NCI-H69 (cell line): ENCODE results near the gene RAP1GAP2.

Experiments used
- DNase-seq: peaks from one replicate; lab custom pipeline; 2025; lab: John Stamatoyannopoulos, UW

The RAP1GAP2 gene

DNA sequence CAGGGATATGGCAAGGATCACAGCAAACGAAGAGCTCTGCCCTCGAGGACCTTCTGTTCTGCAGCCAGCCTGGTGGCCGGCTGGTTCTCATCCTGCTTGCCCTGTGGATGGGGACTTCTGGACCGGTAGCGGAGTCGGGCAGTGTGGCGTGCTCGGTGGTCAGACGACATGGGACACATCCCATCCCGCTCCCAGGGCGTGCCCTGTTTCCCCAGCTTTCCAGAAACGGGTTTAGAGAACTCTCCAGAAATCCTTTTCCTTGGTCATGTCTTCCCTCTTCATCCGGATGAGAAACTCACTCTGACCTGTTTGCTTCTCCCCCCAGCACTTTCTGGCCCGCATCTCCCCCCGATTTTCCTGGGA lies 151.3 kb downstream of the RAP1GAP2 start:
- no peak for DNase-seq

DNA sequence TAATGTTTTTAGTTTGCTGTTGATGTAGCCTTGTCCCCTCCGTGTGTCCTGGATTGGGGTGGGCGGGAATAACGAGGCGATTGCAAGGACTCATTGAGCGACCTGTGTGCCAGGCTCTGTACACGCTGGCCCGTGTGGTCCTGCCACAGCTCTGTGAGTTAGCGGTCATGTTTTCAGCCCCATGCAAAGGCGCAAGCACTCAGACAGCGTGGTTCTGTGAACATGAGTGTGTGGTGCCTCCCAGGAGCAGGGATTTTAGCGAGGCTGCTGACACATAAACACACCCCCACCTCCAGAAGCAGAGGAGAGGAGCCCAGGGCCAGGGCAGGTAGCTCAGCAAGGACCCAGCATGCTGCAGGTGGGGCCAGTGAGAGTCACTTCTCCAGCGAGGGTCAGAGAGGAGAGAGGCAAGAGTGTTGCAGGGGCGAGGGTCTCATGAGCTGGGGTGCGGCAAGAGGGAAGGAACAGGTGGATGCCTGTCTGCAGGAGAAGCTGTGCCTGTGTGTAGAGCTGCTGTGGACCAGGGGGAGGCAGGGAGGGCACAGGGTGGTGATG lies 151.8 kb downstream of the RAP1GAP2 start:
- no peak for DNase-seq

DNA sequence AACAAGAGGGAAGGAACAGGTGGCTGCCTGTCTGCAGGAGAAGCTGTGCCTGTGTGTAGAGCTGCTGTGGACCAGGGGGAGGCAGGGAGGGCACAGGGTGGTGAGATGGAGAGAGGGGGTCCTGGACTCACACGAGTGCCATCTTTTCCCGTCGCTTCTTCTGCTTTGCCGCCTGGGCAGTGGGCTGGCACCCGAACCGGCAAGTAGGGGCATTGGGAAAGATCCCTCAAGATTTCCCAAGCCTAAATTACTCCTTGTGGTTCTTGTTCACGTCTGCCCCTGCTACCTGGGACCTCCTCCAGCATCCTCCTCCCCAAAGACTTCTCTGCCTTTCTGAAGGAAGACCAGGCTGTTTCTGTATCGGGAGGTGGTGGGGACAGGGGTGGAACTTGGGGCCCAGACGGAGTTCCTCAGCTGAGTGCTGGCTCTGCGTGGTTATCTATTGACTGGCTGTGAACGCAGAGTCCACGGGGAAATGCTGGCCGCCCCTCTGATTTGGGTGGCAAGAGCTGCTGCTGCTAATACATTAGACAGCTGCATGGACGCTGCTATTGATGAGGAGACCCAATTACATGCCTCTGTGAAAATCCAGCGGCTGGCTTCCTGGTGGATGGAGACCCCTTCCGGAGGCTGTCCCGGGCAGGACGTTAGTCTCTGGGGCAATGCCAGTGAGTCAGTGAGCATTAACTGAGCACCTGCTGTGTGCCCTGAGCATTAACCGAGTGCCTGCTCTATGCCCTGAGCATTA lies 152.7 kb downstream of the RAP1GAP2 start:
- no peak for DNase-seq

DNA sequence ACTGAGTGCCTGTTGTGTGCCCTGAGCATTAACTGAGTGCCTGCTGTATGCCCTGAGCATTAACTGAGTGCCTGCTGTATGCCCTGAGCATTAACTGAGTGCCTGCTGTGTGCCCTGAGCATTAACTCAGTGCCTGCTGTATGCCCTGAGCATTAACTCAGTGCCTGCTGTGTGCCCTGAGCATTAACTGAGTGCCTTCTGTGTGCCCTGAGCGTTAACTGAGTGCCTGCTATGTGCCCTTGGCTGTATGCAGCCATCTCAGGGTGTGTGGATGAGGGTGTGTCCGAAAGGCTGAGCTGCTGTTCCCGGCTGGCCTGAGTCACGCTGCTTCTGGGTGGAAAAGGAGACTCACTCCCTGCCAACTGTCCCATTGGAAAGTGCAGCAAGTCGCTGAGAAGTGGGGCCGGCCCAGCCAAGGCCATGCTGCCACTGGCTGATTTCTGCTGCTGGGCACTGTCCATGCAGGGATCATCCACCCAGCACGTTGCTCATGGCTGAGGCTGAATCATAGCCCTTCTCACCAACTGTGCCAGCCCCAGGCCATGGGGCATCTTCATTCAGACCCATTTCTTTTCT lies 153.3 kb downstream of the RAP1GAP2 start:
- no peak for DNase-seq

DNA sequence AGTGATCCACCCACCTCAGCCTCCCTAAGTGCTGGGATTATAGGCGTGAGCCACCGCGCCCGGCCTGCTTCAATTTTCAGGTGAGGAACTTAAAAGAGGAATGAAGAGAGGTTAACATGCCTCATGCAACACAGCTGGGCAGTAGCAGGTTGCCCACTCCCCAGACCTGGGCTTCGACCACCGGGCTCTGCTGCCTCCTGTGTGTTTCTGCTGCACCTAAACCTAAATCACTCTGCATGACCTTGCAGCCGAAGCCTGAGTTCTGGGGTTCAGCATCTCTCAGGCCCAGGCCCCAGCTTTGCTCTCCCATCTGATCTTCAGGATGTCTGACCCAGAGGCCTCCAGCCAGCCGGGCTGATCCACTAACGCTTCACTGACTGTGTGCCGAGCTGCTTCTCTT lies 154.6 kb downstream of the RAP1GAP2 start:
- no peak for DNase-seq

DNA sequence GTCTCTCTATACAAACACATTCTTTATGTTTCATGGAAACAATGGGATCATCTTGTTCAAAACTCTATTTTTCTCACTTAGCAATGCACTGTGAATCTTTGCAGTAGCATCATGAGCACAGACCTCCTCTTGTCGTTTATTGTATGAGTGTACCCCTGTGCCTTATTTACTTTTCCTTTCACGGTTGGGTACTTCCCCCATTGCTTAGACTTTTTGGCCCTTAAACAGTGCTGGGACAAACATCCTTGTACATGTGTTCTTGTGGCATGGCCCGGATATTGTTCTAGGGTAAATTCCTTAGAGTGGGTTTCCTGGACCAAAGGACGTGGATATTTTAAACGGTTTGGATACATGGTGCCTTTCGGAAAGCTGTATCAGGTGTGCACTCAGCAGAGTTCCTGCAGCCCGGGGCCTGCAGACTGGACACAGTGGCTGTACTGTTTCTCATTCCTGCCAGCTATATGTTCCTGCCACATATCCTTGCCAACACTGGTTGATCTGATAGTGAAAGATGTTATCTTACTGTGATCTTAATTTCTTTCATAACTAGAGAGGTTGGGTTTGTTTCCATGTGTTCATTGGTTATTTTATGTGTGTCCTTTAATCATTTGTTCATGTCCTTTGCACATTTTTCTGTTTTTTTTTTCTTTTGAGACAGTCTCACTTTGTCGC lies 156.1 kb downstream of the RAP1GAP2 start:
- DNase-seq, result no peak

DNA sequence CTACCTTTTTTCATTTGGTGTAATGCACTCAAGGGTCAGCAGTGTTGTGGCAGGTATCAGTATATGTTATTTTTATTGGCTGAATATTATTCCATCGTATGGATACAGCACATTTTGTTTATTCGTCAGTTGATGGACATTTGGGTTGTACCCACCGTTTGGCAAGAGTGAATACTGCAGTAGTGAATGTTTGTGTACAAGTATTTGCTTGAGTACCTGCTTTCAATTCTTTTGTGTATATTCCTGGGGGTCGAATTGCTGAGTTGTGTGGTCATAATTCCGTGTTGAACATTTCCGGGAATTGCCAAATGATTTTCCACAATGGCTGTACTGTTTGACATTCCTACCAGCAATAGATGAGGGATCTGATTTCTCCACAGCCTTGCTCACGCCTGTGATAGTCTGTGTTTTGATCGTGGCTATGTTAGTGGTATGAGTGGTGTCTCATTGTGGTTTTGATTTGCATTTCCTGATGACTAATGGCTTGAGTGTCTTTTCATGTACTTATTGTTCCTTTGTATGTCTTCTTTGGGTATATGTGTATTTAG lies 158.7 kb downstream of the RAP1GAP2 start:
- no peak for DNase-seq

DNA sequence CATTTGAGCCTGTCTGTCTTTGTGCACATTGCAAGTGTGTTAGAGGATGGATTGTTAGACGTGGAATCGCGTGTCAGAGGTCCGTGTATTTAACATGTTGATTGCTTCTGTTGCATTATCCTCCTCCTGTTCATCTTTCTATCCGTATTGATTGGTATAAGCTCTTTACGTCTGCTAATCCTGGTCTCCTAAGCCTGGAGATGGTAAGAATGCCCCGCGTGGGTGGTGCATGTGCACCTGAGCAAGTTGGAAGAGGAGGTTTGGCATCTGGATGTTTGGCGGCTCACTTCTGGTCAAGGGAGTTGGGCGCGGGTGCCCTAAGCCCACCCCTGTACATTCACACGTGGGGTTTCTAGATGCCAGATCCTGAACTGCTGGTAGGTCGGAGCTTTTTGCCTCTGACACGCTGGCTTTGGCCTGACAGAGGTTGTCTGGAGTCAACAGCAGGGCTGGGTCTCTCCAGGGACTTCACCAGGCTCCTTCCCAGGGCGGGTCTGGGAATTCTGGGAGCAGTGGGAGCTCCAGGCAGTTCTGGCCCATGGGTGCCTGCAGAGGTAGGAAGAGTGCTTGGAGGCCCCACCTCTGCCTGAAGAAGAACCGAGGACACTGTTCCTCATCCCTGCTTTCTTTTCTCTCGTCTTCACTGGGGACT lies 159.8 kb downstream of the RAP1GAP2 start:
- no peak for DNase-seq

DNA sequence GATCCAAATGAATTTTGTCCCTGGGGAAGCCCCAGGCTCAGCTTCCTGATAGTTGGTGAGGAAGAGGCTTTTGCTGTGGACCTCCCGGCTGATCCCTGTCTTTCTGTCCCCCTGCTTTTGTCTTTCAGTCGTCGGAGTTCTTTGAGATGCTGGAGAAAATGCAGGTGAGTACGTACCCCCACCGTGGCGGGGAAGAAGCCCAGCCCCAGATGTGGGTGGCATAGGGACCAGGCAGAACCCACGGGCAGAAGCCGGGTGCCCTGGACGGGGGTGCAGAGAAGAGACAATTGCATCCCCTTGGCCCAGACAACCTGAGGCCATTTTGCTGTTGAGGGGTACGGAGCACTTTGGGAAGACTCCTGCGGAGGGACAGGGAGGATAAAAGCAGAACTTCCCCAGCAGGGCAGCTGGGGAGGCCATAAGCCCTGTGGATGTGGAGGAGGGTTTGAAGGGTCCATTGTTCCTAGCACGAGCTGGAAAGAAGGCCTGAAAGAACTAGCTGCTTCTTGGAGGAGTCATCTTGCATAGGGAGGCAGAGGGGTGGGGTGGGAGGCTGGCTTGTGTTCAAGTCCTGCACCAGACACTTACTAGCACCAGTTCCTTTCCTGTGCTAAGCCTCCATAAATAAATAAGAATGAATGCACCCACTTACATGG lies 161.5 kb downstream of the RAP1GAP2 start:
- no peak for DNase-seq

DNA sequence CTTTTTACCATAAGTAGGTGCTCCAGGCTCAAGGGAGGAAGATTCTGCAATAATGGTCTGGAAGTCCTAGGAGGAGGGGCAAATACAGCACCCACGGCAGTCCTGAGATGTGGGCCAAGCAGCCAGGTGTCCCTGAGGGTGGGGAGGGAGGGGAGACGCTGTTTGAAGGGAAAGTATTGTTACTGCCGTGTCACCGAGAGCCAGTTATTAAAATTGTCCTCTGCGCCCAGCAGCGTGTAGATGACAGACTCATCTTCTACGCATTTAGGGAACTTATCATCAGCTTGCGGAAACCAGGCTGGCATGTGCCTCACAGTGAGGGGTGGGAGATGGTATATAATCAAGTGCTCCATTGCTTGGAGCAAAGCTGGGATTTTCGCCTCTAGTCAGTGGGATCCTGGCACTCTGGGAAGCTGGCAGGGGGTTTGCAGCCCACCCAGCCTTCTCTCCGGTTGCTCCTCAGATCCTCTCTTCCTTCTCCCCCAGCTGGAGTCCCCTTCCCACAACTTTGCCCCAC lies 162.5 kb downstream of the RAP1GAP2 start:
- peak; percentile 45 for DNase-seq

DNA sequence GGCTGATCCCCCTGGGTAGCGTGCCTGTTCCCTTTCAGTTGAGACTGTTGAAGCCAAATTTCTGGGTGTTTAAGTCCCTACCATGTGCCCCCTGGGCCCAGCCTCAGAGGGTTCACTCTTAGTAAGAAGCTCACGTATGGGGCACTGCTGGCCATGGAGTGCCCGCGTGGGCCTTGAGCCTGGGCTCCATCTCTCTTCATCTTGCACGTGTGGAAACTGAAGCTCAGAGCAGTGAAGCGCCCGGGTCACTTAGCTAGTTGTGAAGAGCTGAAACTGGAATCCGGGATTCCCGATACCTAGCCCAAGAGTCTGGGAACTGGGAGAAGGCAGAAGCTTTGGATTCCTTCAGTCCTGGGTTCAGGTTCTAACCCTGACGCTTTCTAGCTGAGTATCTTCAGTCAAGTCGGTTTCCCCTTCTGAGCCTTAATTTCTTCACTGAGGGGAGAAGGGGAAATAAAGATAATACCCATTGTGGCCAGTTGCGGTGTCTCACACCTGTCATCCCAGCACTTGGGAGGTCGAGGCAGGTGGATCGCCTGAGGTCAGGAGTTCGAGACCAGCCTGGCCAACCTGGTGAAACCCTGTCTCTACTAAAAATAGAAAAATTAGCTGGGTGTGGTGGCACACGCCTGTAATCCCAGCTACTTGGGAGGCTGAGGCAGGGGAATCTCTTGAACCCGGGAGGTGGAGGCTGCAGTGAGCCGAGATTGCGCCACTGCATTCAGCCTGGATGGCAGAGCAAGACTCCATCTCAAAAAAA lies 163.3 kb downstream of the RAP1GAP2 start:
- no peak for DNase-seq

DNA sequence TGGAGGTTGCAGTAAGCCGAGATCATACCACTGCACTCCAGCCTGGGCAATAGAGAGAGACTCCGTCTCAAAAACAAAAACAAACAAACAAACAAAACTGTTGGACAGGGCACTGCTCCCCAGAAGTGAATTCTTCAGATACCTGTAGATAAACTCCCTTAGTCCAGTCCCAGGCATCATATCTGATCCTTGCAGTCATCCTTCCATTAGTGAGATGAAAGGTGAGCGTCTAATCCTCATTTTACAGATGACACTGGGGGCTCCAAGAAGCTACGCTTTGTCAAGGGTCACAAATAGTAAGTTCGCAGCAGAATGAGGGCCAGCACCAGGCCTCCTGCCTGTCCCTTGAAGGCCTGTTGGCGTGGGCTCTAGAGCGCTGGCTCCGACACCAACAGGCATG lies 165.2 kb downstream of the RAP1GAP2 start:
- no peak for DNase-seq

DNA sequence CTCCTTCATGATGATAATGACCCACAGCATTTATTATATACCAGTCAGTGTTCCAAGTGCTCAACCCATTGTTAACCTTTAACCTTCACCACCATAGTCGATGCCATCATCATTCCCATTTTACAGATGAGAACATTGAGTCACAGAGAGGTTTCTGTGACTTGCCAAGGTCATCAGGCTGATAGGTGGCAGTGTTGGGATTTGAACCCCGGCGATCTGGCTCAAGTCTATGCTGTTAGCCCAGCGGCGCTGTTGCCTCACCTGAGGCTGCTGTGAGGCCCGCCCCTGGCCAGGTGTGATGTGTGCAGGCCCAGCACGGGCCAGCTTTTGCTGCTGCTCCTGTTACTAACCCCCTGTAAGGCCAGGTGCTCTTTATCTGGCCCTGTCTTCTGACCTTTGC lies 166.0 kb downstream of the RAP1GAP2 start:
- no peak for DNase-seq

DNA sequence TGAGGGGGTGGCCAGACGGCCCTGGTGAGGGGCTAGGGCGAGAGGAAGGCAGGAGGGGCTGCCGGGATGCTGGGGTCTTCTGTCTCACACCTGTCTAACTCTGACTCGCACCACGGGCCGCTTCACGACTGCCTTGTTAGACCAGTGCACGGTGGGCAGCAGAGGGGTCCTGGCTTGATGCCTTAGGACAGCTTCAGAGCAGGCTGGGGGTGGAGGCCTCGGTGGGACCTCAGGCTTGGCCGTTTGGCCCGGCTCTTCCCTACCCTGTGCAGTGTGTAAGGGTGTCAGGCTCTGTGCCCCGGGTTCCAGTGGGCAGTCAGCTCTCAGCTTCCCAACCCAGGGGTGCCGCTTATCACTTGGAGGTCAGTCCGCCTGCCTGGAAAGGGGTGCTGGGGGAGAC lies 166.5 kb downstream of the RAP1GAP2 start:
- DNase-seq, result no peak

DNA sequence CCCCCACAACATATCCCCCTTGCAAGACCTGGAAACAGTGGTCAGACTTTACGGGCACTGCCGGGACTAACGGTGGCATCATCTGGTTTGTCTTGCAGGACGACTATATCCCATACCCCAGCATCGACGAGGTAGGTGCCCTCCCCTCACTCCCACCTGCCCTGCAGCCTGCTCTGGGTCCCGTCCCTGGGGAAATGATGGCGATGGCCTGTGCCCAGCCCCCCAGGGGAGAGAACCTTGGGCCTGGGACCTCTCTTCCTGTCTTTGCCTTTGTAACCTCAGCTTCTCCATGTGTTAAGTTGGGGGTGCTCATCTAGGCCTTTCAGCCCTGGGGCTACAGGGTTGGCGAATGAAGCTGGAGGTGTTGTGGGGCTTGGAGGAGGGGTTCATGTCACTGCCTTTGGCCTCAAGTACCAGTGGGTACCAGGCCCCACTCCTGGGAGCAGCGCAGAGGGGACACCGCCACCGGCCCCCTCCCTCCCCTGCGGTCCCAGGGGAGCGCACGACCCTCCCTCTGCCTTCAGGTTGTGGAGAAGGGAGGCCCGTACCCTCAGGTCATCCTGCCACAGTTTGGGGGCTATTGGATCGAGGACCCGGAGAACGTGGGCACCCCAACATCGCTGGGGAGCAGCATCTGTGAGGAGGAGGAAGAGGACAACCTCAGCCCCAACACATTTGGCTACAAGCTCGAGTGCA lies 167.2 kb downstream of the RAP1GAP2 start:
- DNase-seq, result no peak

DNA sequence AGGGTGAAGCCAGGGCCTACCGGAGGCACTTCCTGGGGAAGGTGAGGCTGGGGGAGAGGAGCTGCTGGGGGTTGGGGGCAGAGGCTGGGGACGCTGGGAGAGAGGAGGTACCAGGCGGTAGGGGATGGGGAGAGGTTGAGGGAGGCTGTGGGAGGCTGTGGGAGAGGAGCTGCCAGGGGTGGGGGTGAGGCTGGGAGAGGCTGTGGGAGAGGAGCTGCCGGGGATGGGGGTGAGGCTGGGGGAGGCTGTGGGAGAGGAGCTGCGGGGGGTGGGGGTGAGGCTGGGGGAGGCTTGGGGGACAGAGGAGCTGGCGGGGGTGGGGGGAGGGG lies 167.8 kb downstream of the RAP1GAP2 start:
- no peak for DNase-seq

DNA sequence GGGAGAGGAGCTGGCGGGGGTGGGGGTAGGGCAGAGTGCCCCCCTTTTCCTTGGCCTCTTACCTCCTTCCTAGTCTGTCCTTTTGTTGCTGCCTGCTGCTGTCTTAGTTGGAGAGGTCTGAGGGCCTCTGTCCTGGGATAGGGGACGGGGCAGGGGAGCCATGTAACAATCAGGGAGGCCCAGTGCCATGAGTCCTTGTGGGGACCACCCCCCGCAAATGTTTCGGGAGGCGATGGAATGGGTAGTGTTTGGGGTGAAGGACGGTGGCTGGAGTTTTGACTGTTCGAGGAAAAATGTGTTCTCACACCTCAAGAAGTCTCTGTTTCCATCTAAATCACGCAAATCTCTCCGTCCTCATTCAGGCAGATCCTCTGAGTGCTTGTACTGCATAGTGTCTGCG lies 168.1 kb downstream of the RAP1GAP2 start:
- DNase-seq, result no peak

DNA sequence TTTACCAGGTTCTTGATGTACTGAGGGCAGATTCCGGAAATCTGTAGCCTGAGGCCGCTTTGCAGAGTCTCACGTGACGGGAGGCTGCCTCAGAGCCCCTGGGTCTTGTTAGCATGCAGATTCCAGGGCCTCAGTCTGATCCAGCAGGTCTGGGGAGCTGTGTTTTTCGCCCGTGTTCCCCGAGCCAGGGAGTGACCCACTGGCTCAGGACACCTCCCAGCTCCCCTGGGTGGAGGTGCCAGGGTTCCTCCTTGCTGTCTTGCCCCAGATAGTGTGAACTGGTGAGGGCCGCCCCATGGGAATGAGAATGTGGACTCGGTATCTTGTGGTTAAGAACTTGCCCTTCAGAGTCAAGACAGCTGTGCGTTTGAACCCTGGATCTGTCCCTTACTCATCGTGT lies 168.6 kb downstream of the RAP1GAP2 start:
- DNase-seq, result no peak

DNA sequence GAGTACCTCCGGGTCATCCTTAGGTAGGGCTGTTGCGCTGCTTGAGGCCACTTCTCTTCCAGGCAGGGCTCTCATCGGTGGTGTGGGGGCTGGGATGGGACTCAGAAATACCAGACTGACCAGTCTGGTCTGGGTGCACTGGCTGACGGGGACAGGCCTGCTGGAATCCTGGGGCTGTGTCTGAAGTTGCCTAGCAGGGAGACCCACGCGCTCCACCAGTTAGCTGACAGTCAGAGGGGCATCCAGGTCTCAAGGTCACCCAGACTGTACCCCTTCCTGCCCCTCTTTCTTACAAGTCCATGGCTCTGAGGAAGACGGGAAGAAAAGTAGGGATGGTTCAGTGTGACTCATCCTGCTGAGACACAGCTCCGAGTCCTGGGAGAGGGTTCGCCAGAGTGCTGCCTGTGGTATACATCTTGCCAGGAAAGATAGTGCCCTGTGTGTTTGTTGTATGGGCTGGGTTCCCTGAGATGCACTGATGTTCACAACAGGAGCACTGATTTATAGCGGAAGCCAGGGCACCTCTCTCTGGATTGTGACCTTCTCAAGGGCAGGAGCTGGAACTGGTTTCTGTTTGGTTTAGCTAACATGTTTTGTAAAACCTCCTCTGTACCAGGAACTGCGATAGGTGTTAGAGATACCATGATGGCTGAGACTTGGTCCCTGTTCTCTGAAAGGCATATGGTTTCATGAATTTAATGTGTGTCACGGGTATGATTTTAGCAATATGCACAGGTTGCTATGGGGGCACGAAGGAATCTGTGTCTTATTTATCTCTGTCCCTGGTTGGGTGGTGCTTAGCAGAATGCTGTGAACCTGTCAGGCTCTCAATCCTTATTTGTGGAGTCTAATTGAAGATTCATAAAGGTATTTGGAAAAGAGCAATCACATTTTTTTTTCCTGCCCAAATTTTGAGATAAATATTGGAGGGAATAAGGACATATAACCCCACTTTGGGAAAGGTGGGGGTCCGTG lies 169.7 kb downstream of the RAP1GAP2 start:
- DNase-seq, result no peak
